ENCODE measurements around the gene PDS5A.

DNA sequence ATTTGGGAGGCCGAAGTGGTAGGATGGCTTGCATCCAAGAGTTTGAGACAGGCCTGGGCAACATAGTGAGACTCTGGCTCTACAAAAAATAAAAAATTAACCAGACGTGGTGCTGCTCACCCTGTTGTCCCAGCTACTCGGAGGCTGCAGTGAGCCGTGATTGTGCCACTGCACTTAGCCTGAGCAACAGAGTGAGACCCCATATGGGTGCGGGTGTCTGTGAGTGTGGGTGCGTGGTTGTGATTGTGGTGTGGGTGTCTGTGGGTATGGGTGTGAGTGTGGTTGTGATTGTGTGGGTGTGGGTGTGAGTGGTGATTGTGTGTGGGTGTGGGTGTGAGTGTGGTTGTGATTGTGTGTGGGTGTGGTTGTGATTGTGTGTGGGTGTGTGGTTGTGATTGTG, 165.2 kb downstream of the PDS5A start:
- TF ChIP-seq POLR2AphosphoS5 (IDR thresholded peaks at IDR 0.05): no peak
- TF ChIP-seq CTCF (IDR thresholded peaks at IDR 0.05 in 8 of 11, conservative IDR thresholded peaks at IDR 0.05 in 3 of 11): no peak
- no peak for TF ChIP-seq POLR2A (IDR thresholded peaks at IDR 0.05)
